HG03196 (cell line): Measurements from ENCODE around the gene HECTD1.
A peak's percentile ranks its signal among the peaks of the same experiment; 100 is the strongest.
"Not testable (repeated sequence)": the region's sequence is repeated elsewhere in the genome, so short reads cannot be mapped to it uniquely, and the experiment has no call there.

Experiments
- ATAC-seq: cut with Tn5 transposase; IDR thresholded peaks from one replicate; pipeline ENCODE4 v1.9.1; 2021; ENCODE audit not compliant: unreplicated experiment

The HECTD1 gene

DNA sequence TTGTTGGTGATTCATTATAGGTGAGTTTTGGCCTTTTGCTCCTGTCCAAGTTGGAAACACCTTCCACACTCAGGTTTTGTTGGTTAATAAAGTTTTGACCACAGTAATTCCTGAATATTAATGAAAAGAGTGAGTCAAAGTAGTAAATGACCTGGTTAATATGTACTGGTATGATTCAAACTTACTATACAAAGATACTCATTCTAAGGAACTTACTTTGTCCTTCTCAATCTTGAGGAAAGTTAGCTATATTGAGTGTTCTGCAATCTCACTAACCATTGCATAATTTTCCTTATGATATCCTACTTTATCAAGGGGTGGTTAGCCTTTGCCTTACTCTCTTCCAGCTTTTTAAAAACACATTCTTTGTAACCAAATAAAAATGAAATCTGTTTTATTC lies 20.9 kb upstream of the HECTD1 start:
- no peak for ATAC-seq

DNA sequence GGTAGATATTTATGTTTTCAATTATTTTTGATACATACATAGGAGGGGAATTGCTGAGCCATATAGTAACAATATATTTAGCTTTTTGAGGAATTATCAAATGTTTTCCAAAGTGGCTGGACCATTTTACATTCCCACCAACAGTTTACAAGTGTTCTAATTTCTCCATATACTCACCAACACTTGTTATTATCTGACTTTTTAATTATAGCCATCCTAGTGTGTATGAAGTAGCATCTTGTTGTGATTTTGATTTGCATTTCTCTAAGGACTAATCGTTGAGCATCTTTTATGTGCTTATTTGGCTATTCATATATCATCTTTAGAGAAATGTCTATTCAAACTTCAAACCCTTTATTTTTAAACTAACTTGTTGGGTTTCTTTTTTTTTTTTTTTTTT lies 17.2 kb upstream of the HECTD1 start:
- no peak for ATAC-seq

DNA sequence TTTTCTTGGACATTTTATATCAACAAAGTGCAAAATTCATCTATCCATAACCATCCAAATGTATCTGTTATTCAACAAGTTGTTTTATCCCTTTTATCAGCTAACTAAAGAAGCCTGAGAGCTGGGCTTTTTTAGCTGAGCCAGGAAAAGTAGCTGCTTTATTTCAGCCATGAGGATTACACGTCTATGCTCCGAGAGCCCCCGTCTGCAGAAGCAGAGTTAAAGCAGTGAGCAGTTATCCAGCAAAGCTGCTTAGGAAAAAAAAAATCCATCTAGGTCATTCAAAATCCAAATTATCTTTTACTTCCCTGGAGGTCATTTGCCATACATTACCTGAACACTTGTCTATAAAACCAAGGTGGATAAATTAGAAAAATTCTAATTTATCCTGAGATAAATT lies 15.7 kb upstream of the HECTD1 start:
- ATAC-seq = no peak

DNA sequence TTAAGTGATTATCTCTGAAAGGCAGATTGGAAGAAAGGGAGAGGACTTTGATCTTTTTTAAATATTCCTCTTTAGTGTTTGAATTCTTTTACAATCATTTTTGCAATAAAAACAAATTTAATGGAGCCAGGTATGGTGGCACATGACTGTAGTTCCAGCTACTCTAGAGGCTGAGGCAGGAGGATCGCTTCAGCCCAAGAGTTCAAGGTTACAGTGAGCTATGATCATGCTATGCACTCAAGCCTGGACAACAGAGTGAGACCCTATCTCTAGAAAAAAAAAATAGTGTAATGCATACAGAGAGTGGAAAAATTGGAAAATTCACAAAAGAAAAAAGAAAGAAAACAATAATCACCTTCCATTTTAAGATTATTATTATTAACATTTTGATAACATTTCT lies 15.2 kb upstream of the HECTD1 start:
- no peak for ATAC-seq

DNA sequence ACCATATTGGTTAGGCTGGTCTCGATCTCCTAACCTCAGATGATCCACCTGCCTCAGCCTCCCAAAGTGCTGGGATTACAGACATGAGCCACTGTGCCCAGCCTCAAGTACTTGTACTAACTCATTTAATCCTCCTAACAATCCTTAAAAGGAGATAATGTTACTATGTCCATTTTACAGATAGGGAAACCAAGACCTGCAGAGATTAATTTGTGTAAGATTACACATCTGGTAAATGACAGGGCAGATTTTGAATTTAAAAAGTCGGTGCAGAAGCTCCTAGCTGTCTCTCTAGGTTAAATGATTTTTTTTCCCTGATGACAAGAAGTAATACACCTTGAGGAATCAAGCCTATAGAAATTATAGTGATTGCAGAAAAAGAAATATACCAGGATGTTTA lies 13.7 kb upstream of the HECTD1 start:
- ATAC-seq = no peak

DNA sequence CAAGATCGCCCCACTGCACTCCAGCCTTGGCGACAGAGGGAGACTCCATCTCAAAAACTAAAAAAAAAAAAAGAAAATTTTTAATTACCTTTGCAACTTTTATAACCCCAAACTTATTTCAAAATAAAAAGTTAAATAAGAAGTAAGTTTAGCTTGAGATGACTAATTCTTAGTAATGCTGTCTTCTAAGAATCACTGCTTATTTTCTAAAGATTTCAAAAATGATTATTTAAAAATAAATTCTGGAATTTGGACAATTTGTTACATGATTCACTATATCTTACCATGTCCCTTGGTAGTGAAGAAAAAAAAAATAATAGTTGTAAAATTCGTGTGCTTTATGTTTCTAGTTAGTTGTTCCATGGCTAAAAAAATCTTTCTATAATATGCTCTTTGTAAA lies 11.6 kb upstream of the HECTD1 start:
- ATAC-seq = no peak

DNA sequence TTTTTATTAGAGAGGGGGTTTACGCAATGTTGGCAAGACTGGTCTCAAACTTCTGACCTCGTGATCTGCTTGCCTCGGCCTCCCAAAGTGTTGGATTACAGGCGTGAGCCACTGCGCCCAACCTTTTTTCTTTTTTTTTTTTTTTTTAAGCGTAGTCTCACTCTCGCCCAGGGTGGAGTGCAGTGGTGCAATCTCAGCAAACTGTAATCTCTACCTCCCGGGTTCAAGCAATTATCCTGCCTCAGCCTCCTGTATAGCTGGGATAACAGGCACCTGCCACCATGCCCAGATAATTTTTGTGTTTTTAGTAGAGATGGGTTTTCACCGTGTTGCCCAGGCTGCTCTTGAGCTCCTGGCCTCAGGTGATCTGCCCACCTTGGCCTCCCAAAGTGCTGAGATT lies 8.8 kb upstream of the HECTD1 start:
- no peak for ATAC-seq

DNA sequence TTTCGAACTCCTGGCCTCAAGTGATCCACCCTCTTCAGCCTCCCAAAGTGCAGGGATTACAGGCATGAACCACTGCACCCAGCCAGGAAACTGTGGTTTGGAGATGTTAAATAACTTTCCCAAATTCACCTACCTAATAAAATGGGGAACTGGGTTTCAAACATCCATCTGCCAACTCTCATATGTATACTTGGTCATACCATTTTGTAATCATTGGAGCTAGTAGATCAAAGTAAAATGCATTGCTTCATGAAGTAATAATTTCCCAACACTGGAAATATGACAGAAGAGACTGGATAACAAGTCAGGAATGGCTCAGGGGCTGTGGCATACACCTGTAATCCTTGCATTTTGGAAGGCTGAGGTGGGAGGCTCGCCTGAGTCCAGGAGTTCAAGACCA lies 5.3 kb upstream of the HECTD1 start:
- no peak for ATAC-seq

DNA sequence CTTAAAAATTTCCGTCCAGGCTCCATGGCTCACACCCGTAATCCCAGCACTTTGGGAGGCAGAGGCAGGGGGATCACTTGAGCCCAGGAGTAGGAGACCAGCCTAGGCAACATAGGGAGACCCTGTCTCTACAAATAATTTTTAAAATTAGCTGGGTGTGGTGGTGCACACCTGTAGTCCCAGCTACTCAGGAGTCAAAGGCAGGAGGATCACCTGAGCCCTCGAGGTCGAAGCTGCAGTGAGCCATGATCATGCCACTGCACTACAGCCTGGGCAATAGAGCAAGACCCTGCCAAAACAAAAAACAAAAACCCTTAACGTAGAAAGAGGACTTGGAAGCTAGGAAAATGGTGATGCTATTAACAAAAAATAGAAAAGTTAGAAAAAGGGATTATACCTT lies 2.0 kb upstream of the HECTD1 start:
- ATAC-seq = no peak

DNA sequence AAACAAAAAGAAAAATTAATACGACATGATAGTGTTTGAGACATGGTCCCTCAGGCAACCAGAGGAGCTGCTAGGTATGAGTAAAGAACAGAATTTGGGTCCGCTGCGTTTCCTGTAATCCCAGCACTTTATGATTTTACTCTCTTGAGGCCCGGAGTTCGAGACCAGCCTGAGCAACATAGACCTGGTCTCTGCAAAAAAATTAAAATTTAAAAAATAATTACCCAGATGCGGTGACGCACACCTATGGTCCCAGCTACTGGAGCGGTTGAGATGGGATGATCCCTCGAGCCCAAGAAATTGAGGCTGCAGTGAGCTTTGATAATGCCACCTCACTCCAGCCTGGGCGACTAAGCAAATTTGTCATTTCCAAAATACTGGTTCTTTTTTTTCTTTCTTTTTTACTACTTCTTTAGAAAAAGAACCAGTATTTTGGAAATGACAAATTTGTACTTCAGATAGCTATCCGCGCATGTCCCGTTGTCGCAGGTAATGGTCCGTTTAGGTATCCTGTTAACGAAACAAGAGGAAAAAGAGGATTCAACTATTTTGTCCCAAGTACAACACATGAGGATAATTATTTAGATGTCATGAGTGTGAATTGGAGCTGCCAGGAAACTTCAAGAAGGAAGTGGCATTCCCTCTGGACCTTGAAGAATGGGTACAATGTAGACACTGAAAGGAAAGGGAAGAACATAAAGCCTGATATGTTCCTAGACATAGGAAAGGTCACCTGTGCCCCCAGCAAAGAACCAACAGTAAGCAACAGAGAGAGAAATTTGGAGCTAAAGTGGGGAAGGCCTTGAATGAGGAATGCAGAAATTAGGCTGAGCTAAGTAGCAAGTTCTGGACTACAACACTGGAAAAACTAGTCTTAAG lies 1.2 kb upstream of the HECTD1 start:
- ATAC-seq = no peak

DNA sequence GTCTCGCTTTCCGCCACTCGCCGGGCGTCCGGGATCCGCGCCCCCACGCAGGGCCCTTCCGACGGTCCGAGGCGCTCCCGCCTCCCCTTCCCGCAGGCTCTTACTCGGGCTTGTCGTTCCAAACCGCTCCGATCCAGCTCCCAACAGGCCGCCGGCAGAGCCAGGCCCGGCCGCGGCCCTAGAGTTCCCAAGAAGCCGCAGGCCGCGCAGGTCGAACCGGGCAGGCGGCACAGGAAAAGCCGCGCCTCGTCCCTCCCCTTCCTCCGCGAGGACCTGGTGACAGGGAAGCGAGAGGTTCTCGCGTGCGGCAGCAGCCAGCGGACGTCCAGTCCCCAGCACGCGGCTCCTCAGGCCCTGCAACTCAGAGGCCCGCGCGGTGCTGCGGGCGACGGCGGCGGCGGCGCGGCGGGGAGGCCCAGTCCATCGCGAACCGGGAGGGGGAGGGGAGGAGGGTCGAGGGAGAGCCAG lies 272 bp downstream of the HECTD1 start:
- ATAC-seq = peak; percentile 8

DNA sequence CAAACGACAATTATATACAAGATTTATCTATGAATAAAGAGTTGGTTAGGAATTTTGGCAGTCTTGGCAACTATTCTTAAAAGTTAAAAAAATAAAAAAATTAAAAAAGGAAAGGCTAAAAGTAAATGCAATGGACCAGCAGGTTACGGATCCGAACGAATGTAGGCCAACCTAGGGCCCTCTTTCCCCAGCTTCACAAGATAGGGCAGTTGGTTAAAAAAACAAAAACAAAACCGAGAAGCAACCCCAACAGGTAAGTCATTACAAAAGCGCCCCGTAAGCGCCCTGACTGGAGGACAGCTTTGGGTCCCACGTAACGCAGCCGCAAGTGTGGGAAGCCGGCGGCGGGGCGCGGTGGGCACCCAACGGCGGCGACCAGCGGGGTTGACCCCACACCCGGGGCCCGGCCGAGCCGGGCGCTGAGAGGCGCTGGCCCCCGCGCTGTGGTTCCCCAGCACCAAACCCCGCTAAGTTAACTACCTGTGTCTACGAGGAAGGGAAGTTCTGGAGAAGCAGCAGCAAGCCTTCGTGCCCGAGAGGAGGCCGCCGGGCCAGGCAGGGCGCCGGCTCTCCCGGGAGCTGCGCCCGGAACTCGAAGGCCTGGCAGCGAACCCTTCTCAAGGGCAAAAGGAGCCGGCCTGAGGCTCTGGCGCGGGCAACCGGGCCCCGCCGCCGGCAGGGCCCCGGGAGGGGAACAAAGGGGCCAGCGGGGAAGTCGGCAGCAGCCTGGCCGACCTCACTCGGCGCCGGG lies 882 bp downstream of the HECTD1 start:
- peak; percentile 15 for ATAC-seq

DNA sequence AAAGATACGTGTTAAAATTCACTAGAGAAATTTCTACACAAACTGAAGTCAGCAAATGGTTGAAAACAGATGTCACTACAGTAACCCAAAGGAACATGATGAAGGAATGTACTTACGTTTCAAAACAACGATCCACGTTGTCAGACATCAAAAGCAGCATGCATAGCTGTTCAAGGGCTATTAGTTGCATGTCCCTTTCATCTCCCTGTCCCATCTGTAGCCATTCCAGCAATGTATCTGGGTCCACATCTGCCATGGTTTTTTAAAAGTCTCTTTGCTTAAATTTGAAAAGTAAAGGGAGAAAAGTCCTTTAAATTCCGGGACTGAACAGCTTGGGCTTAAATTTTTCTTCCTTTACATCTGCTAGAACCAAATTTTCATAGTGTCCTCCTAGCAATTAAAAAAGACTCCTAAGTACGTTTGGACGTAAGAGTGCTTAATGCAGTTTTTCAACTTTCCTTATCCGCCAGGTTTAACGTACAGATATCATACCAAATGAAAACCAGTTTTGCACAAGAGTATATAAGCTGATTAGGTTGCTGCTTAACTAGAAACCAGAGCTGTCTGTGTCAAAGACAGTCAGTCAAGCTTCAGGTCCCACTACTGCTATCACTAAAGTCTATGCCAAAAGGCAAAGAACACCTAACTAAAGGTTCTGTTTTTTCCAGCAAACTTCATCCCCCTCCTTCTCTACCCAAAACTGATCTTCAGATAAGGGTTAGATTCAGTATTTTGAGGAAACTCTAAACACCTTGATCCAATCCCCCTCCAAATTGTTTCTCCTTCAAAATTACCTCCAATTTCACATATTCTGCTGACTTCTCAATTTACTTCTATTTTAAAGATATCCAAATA lies 1.7 kb downstream of the HECTD1 start:
- no peak for ATAC-seq

DNA sequence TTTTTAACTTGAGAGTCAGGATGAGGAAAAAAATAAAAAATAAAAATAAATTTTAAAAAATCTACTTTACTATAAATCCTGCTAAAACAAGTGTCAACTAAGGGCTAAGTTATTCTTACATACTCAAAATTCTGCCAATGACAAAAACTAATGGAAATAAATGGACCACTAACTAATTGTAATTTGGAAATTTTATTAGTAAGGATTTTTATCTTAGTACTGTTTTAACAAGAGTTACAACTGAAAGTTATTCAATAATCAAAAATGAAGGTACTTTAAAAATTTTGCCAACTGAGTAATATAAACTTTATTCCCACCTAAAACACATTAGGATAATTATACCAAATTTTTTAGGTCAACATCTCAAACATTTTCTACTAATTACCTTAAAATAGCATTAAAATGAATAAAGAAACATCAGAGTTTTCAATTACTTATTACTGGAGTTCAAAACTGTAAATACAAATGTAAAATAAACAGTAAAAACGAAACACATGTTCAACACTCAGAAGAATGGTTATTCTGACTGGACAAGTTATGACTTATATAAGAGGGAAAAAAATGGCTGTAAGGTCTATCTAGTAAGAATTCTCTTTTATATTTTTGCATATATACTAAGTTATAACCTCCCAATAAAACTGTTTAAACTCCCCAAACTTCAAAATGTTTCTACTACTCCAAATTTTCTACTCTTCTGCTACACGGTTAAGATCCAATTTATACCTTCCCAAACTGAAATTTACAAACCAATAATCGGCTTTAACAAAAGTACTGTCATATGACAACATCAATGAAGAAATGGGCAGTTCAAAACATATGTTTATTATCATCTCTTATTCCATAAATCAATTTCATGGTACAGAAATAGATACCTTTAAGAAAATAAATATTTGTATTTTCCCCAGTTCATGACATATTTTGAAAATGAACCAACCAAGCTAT lies 2.7 kb downstream of the HECTD1 start:
- ATAC-seq = no peak

DNA sequence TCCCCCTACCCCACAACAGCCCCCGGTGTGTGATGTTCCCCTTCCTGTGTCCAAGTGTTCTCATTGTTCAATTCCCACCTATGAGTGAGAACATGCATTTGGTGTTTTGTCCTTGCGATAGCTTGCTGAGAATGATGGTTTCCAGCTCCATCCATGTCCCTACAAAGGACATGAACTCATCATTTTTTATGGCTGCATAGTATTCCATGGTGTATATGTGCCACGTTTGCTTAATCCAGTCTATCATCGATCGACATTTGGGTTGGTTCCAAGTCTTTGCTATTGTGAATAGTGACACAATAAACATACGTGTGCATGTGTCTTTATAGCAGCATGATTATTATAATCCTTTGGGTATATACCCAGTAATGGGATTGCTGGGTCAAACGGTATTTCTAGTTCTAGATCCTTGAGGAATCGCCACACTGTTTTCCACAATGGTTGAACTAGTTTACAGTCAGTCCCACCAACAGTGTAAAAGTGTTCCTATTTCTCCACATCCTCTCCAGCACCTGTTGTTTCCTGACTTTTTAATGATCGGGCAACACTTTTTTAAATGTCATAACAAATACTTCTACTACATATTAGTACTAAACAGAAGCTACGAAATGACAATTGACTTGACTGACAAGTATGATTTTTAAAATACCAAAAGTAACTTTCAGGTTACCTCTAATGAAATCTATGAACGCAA lies 3.5 kb downstream of the HECTD1 start:
- not testable (repeated sequence) for ATAC-seq

DNA sequence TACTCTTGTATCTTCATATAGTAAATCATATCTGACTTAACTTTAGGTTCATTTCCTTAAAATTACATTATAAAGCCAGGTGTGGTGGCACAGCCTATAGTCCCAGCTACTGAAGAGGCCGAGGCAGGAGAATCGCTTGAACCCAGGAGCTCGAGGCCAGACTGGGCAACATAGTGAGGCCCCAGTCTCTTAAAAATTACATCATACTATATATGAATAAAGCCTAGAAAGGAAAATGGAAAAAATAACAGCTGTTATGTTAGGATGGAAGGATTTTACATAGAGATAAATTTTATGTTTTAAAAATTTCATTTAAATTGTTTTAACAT lies 4.2 kb downstream of the HECTD1 start:
- ATAC-seq = no peak

DNA sequence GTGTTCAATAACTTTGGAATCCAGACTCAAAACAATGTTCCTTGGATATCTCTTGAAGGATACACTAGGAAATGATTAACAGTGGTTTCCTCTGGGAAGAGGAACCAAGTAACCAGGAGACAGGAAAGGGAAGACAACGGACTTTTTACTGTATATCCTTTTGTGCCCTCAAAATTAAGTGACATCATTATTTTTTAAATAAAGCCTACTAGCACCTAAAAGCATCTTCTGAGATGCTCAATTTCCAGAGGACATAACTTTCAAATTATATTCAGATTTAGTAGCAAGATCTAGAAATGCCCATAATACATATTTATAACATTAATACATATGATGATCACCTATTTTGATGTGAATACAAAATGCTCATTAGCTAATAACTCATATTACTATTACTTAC lies 6.5 kb downstream of the HECTD1 start:
- ATAC-seq = no peak

DNA sequence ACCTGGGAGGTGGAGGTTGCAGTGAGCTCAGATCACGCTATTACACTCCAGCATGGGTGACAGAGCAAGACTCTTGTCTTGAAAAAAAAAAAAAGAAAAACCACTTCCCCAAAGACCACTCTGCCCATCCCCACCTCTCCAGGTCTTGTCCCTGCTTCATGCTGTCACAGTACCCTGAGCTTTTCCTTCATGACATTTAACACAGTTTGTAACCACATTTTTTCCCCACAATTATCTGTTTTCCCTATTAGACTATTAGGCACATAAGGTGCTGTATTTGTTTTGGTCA lies 6.9 kb downstream of the HECTD1 start:
- no peak for ATAC-seq

DNA sequence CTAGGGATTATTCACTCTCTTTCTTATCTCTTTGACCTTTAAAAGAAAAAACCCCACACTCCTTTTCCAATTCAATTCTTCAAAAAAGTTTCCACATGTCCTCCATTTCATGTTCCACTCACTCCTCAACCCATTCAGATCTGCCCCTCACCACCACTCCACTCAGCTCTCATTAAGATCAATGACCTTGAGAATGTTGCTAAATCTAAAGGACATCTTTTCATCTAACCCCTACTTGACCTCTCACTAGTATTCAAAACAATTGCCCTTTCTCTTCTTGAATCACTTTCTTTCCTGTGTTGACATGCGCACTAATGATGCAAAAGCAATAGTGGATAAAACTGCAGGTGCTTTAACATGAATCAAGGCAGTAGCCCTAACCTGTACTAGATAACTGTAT lies 9.9 kb downstream of the HECTD1 start:
- ATAC-seq = no peak

DNA sequence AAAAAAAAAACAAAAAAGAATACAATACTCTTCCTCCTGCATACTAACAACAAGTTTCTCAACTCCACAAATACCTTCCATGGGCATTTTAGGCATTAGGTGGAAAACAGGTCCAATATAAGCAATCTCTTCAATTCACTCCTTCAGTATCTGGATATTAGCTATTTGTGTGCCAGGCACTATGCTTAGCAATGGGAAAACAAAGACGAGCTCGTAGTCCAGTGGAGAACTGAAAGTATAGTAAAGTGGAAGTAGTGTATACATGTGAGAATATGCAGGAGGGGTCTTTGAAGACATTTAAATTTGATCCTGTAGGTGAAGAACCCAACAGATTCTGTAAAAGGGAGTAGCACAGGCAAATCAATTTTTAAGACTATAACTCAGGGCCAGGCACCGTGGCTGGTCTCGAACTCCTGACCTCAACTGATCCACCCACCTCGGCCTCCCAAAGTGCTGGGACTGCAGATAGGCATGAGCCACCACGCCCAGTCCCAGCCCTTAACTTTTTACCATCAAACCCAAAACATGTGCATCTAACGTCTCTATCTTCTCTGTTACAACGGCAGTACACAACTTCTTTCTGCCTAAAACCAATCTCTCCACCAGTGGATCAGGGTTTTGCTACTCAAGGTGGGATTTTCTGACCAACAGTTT lies 10.6 kb downstream of the HECTD1 start:
- no peak for ATAC-seq
